ENCODE data around the gene TMEM205. TPM values are rescaled to one million over a fixed set of nuclear protein-coding genes. Genes with fewer than 3 reads are reported as not detected.
A peak's percentile ranks its signal among the peaks of the same experiment; 100 is the strongest.

TMEM205 gene
- total and polyA plus RNA-seq, 2 of the 13 experiments (the other 11 are each of a cell fraction or from before 2014, with no cell fraction given), result 45.5 to 98.7 TPM

- TF ChIP-seq KIAA2018 (CRISPR knock-in tag; IDR thresholded peaks at IDR 0.05; ENCODE audit: borderline replicate concordance) (no peak), STAG1 (CRISPR knock-in tag; IDR thresholded peaks at IDR 0.05) (no peak), MLLT10 (CRISPR knock-in tag; IDR thresholded peaks at IDR 0.05) (no peak), ZNF276 (CRISPR knock-in tag; IDR thresholded peaks at IDR 0.05; ENCODE audit: low read depth) (no peak), MTA1 (CRISPR knock-in tag; IDR thresholded peaks at IDR 0.05; ENCODE audit: borderline replicate concordance) (0 out of 2 replicates have a peak, but pooled peaks have one; percentile 6), KDM5B (CRISPR knock-in tag; IDR thresholded peaks at IDR 0.05; ENCODE audit: borderline replicate concordance) (peak; percentile 3; the same call in 1 of the 2 replicates), THAP7 (CRISPR knock-in tag; IDR thresholded peaks at IDR 0.05) (no peak), AHR (CRISPR knock-in tag; IDR thresholded peaks at IDR 0.05) (0 out of 2 replicates have a peak, but pooled peaks have one; percentile 9)
Measured at GRCh38 chr19:11383706-11384048, 37.6 kb upstream of the TMEM205 start (continued).
